ENCODE data around the gene IVD.
"Not testable (repeated sequence)": the region's sequence is repeated elsewhere in the genome, so short reads cannot be mapped to it uniquely, and the experiment has no call there.

The IVD gene

GRCh38 chr15:40448354-40448753, 42.8 kb downstream of the IVD start:
- DNase-seq (ENCODE audit: low read depth in 2 of 2) = no peak
- H3K4me3 ChIP-seq (replicated peaks in 1 of 2; ENCODE audit: low read depth in 2 of 2, low read length in 2 of 2) = no peak overlapping the region
- no peak for TF ChIP-seq CTCF (IDR thresholded peaks at IDR 0.05; ENCODE audit: low read depth, low read length)

- H3K4me3 ChIP-seq (replicated peaks in 1 of 2; ENCODE audit: low read depth in 2 of 2, low read length in 2 of 2) = no peak overlapping the region
- peak; percentile 27 to 28 for DNase-seq (ENCODE audit: low read depth in 2 of 2)
- no peak for TF ChIP-seq CTCF (IDR thresholded peaks at IDR 0.05; ENCODE audit: low read depth, low read length)
Measured at GRCh38 chr15:40449275-40449674, 43.7 kb downstream of the IVD start.

- no peak for DNase-seq (ENCODE audit: low read depth in 2 of 2)
- no peak overlapping the region for H3K4me3 ChIP-seq (replicated peaks in 1 of 2; ENCODE audit: low read depth in 2 of 2, low read length in 2 of 2)
- no peak for TF ChIP-seq CTCF (IDR thresholded peaks at IDR 0.05; ENCODE audit: low read depth, low read length)
Measured at GRCh38 chr15:40450047-40450446, 44.5 kb downstream of the IVD start.

- no peak overlapping the region for H3K4me3 ChIP-seq (replicated peaks in 1 of 2; ENCODE audit: low read depth in 2 of 2, low read length in 2 of 2)
- no peak for TF ChIP-seq CTCF (IDR thresholded peaks at IDR 0.05; ENCODE audit: low read depth, low read length)
- DNase-seq (ENCODE audit: low read depth in 2 of 2) = no peak
Measured at GRCh38 chr15:40451527-40452158, 46.0 kb downstream of the IVD start.

GRCh38 chr15:40452296-40453090, 46.9 kb downstream of the IVD start:
- DNase-seq (ENCODE audit: low read depth in 2 of 2) = no peak
- TF ChIP-seq CTCF (IDR thresholded peaks at IDR 0.05; ENCODE audit: low read depth, low read length) = no peak
- no peak overlapping the region for H3K4me3 ChIP-seq (replicated peaks in 1 of 2; ENCODE audit: low read depth in 2 of 2, low read length in 2 of 2)

GRCh38 chr15:40453941-40454340, 48.3 kb downstream of the IVD start:
- not testable (repeated sequence) for H3K4me3 ChIP-seq (replicated peaks in 1 of 2; ENCODE audit: low read depth in 2 of 2, low read length in 2 of 2); DNase-seq (ENCODE audit: low read depth in 2 of 2)

- TF ChIP-seq CTCF (IDR thresholded peaks at IDR 0.05; ENCODE audit: low read depth, low read length) = no peak
- no peak overlapping the region for H3K4me3 ChIP-seq (replicated peaks in 1 of 2; ENCODE audit: low read depth in 2 of 2, low read length in 2 of 2)
- DNase-seq (ENCODE audit: low read depth in 2 of 2) = peak; percentile 25 to 80
Measured at GRCh38 chr15:40454904-40455391, 49.4 kb downstream of the IVD start.
